Measurements from ENCODE around the gene TTC17. TPM values are rescaled to one million over a fixed set of nuclear protein-coding genes. Genes with fewer than 3 reads are reported as not detected.

TTC17 gene
- total RNA-seq, 1 donor from 2014 or later: 31.3 TPM

DNA sequence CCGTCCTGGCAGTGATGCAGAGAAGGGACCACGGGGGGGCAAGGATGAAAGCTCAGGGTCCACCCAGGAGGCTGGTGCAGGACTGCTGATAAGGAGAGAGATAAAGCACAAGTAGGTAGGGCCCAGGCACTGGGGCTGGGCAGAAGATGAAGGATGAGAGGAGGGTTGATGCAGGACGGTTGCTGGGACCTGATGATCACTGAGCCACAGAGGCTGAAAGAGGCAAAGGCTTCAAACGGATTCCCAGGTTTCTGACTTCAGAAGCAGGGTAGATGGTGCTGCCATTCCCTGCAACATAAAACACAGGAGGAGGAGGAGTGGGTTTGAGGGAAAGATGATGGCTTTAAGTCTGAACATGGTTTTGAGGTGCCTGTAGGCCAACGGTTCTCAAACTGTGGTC lies 148.5 kb downstream of the TTC17 start:
- DNase-seq (ENCODE audit: missing footprints): no peak
- intact Hi-C loops (cut with DNase I): loop anchor here (10.0 kb wide), 1 partner anchor 348 kb away; no protein-coding TSS in a partner anchor
- no peak for ATAC-seq

DNA sequence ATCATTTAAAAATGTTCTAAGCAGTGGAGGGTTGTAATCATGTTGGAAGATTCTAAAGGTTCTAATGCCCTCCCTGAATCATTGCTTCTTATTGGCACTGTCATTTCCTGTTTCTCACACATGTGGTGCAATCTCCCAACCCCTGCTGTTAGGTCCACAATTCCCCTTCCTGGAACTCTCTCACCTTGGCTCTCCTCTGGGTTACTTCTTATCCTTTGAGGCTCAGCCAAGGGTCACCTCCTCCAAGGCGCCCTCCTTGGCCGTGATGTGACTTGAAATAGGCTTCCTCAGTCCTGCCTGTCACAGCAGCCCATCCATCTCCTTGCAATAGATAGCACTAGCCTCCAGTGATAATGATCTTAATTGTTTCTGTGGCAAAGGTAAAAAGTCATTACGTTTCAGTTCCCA lies 149.8 kb downstream of the TTC17 start:
- intact Hi-C loops (cut with DNase I): loop anchor here (10.0 kb wide), 1 partner anchor 346 kb away; no protein-coding TSS in a partner anchor
- DNase-seq (ENCODE audit: missing footprints): no peak
- no peak for ATAC-seq

DNA sequence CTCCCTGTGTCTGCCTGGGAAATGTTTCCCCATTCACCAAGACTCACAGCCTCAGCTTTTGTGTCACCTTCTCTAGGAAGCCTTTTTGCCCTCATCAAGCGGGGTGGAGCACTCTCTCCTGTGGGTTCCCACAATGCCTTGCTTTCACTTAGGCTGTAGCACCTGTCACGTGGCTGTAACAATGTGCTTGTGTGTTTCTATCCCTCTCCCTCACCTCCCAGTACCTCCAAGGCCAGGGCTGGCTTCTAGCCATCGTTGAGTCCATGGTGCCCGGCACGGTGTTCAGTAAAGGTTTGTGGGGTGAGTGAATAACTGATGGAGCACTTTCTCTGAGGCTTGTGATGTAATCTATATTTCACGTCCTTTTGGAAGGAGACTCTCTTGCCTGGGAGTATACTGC lies 153.2 kb downstream of the TTC17 start:
- no peak for DNase-seq (ENCODE audit: missing footprints)
- intact Hi-C loops (cut with DNase I): no loop called here
- ATAC-seq: no peak

DNA sequence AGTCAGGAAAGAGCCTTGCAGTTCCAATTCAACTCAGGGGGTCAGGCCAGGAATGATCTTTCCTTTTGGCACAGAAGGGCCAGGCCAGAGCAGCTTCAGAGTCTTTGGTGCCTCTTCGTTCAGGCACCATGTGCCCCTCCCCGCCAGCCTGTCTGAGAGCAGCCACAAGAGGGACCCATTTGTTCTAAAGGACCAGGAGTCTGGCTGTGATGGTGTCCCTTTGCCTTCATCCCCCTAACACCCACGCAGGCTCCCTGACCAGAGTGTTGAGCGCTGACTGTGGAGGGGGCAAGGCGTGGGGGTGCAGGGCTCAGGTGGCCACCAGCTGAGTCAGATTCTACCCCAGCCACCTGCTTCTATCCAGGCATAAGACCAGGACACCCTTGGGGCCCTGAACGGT lies 156.4 kb downstream of the TTC17 start:
- ATAC-seq (no peak), DNase-seq (ENCODE audit: missing footprints) (no peak)
- intact Hi-C loops (cut with DNase I): no loop called here

DNA sequence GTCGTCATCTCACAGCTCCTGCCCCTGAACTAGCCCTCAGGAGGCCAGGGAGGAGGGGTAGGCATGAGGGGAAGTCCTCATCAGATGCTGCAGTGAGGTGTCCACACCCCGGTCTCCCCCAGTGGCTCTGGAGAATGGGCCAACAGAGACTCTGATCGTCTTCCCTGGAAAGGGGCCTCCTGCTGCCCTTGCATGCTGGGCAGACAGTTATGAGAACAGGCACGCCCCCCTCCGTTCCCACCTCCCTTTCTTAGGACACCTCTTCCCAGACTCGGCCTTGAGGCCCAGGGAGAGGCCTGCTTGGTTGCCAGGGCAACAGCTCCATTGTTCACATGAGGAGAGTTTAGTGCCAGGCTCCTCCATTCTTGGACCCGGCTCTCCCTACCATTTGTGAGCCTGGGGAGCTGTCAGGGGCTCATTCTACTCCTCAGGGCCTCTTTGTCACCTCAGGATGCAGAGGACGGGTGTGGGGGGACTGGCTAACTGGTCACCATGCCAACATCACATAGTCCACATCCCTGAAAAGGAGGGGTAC lies 157.7 kb downstream of the TTC17 start:
- no peak for DNase-seq (ENCODE audit: missing footprints)
- intact Hi-C loops (cut with DNase I): no loop called here
- no peak for ATAC-seq

DNA sequence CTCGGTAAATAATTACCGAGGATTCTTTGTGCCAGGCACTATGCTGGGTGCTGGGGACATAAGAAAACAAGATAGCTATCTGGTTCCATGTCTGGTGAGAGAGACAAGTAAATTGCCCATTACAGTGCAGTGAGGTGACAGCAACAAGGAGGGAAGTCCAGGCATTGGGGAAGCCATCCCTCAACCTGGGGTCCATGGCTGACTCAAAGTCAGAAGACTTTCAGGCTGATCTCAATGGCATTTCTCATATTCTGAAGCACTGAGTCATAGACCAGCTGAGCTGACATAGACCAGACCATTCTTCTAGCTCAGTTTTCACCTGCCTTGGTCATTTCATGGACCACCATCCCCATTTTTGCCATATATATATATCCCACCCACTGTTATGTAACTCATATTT lies 158.8 kb downstream of the TTC17 start:
- DNase-seq (ENCODE audit: missing footprints): no peak
- ATAC-seq: no peak
- intact Hi-C loops (cut with DNase I): no loop called here

DNA sequence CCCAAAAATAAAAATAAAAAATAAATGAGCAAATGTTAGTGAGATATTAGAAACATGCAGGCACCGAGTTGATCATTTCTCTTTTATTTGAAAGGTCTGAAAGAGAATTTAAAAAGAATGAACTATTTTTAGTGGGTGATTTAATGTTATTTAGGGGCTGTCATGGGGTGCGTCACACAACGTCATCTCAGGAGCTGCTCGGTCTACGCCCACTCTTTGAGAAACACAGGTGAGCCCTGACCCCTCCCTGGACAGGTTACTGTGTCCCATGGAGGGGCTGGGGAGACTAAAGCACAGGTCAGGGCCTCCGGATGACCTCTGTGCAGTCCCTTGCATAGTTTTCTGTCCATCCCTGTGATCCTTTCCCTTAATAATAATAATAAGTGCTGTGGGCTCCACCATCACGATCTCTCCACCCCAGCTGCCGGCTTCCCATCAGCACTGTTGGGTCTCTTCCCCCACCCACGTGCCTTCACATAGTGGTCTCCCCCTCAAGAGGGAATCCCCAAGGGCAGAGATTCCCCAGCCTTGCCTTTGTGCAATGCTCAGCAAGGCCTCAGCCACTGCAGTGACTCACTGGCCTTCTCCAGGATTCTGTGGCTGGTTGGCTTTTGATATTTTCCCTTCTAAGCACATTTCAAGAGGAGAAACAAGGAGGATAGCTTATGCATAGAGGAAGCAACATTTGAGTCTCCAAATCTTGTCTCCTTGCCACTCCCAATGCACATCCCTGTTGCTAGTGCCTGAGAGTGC lies 159.9 kb downstream of the TTC17 start:
- intact Hi-C loops (cut with DNase I): no loop called here
- ATAC-seq: no peak

GRCh38 chr11:43521471-43521870 lies 162.8 kb downstream of the TTC17 start:
- no peak for ATAC-seq
- intact Hi-C loops (cut with DNase I): no loop called here

More for the DNA sequence above, 159.9 kb downstream of the TTC17 start:
- no peak for DNase-seq (ENCODE audit: missing footprints)

GRCh38 chr11:43523632-43524031 lies 164.9 kb downstream of the TTC17 start:
- intact Hi-C loops (cut with DNase I): no loop called here
- DNase-seq (ENCODE audit: missing footprints) (no peak), ATAC-seq (no peak)

More at GRCh38 chr11:43521471-43521870, 162.8 kb downstream of the TTC17 start:
- DNase-seq (ENCODE audit: missing footprints): no peak

- intact Hi-C loops (cut with DNase I): no loop called here
- DNase-seq (ENCODE audit: missing footprints) (no peak), ATAC-seq (no peak)
Observed at GRCh38 chr11:43532041-43532440, 173.3 kb downstream of the TTC17 start.

DNA sequence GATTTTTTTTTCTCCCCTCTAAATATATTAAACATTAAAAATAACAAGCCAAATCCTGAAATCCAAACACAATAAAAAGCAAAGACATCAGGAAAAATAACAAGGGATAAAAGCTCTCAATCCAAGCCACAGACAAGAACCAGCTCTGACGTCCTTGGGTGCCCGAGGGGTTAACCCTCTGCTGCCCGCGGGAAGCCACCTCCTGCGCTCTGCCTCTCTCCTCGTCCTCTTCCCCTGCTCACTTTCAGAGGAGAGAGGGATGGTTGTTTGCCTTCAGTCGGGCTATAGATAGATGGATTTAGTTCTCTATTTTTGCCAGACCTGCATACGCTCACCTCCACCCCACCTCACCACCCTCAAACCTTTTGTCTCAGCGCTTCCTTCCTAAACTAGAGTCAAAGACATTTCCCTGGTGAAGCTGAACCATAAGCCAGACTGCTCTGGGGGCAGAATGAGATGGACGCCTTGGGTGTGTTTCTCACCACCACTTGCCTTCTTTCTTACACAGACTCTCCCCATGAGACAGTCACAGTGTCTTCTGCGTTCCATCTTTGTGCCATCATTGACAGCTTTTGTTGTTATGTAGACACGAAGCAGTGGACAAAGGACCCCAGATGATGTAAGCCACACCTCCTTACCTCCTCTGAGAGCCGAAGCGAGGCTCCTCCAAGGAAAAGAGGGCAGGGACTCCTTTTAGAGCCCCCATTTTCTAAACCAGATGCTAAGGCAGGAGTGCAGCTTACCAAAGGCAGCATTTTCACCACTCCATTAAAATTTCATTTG lies 179.3 kb downstream of the TTC17 start:
- intact Hi-C loops (cut with DNase I): no loop called here
- no peak for ATAC-seq
- no peak for DNase-seq (ENCODE audit: missing footprints)

DNA sequence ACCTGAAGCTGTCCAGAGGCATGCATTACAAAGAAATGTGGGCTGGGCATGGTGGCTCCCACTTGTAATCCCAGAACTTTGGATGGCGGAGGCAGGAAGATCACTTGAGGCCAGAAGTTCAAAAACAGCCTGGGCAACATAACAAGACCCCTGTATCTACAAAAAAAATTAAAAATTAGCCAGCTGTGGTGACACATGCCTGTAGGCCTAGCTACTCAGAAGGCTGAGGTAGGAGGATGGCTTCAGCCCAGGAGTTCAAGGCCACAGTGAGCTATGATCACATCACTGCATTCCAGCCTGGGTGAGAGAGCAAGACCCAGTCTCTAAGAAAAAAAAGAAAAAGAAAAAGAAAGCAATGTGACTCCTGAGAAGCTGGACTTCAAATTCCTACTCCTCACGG lies 183.3 kb downstream of the TTC17 start:
- intact Hi-C loops (cut with DNase I): no loop called here
- DNase-seq (ENCODE audit: missing footprints): no peak
- ATAC-seq: no peak

DNA sequence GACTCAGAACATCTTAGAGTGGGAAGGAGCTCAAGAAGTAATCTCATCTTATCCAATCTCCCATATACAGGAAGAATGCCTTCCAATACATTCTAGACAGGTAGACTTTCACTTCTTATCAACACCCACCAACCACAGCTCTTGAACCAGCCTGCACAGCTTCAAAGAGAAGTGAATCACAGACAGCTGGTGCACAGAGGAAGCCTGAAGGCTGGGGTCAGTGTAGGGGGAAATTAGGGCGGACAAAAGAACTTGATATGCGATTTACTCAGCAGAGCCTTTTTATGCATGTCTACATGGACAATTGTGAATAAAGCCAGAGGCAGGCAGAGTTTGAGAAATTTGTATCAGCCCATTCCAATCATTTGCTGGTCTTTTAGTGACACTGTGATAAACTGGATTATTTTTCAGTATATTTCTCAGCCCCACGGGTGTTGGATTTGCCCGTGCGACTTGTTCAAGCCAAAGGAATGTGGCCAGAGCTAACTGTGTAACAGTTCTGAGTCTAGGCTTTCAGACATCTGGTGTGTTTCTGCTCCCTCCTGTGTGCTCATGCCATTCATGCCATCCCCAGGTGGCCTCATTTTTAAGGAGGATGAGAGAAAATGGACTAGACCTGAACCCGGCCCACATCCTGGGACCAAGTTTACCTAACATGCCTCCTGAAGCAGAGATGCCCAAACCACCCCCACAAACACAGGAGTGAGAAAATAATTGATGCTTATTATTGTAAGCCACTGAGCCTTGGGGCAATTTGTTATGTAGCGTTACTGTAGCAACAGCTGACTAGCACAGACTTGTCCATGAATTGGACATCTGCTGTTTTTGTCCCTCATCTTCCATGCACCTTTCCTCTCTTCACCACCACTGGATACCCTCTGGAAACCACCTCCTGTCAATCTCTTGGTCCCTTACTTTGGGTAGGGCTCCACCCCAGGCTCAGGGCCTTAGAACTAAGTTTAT lies 184.3 kb downstream of the TTC17 start:
- no peak for DNase-seq (ENCODE audit: missing footprints)
- ATAC-seq: no peak
- intact Hi-C loops (cut with DNase I): no loop called here

Other genes with a start within 250 kb of the TTC17 start
- 38.2 TPM for gene API5, start 46.9 kb upstream of the TTC17 start, total RNA-seq